ENCODE results near the gene EPHA5. TPM values are rescaled to one million over a fixed set of nuclear protein-coding genes. Genes with fewer than 3 reads are reported as not detected.
"Not testable (repeated sequence)": the region's sequence is repeated elsewhere in the genome, so short reads cannot be mapped to it uniquely, and the experiment has no call there.

The EPHA5 gene
- polyA plus RNA-seq, 4 donors = 0.23 to 0.80 (median 0.29) TPM

- no peak for DNase-seq (ENCODE audit: low read depth in 4 of 4, low spot score in 3 of 4)
Measured at GRCh38 chr4:65386927-65387326, 283.4 kb downstream of the EPHA5 start.

- no peak for DNase-seq (ENCODE audit: low read depth in 4 of 4, low spot score in 3 of 4)
Measured at GRCh38 chr4:65383589-65384305, 286.5 kb downstream of the EPHA5 start.

GRCh38 chr4:65381648-65382047 lies 288.6 kb downstream of the EPHA5 start:
- no peak for DNase-seq (ENCODE audit: low read depth in 4 of 4, low spot score in 3 of 4)

- DNase-seq (ENCODE audit: low read depth in 4 of 4, low spot score in 3 of 4) = no peak
Measured at GRCh38 chr4:65370709-65371108, 299.6 kb downstream of the EPHA5 start.

- DNase-seq (ENCODE audit: low read depth in 4 of 4, low spot score in 3 of 4) = no peak
Measured at GRCh38 chr4:65367306-65367705, 303.0 kb downstream of the EPHA5 start.

GRCh38 chr4:65358914-65359313 lies 311.4 kb downstream of the EPHA5 start:
- no peak for DNase-seq (ENCODE audit: low read depth in 4 of 4, low spot score in 3 of 4)

- DNase-seq (ENCODE audit: low read depth in 4 of 4, low spot score in 3 of 4) = no peak
Measured at GRCh38 chr4:65353098-65353497, 317.2 kb downstream of the EPHA5 start.

GRCh38 chr4:65344278-65344825 lies 325.9 kb downstream of the EPHA5 start:
- no peak for DNase-seq (ENCODE audit: low read depth in 4 of 4, low spot score in 3 of 4)

- no peak for DNase-seq (ENCODE audit: low read depth in 4 of 4, low spot score in 3 of 4)
Measured at GRCh38 chr4:65343342-65343741, 326.9 kb downstream of the EPHA5 start.

- no peak for DNase-seq (ENCODE audit: low read depth in 4 of 4, low spot score in 3 of 4)
Measured at GRCh38 chr4:65341557-65341956, 328.7 kb downstream of the EPHA5 start.

GRCh38 chr4:65340382-65341109 lies 329.7 kb downstream of the EPHA5 start:
- no peak for DNase-seq (ENCODE audit: low read depth in 4 of 4, low spot score in 3 of 4)

- DNase-seq (ENCODE audit: low read depth in 4 of 4, low spot score in 3 of 4) = no peak
Measured at GRCh38 chr4:65337371-65337770, 332.9 kb downstream of the EPHA5 start.

GRCh38 chr4:65336465-65336864 lies 333.8 kb downstream of the EPHA5 start:
- no peak for DNase-seq (ENCODE audit: low read depth in 4 of 4, low spot score in 3 of 4)

GRCh38 chr4:65316534-65316933 lies 353.8 kb downstream of the EPHA5 start:
- DNase-seq (ENCODE audit: low read depth in 4 of 4, low spot score in 3 of 4) = no peak

- no peak for DNase-seq (ENCODE audit: low read depth in 4 of 4, low spot score in 3 of 4)
Measured at GRCh38 chr4:65311120-65311519, 359.2 kb downstream of the EPHA5 start.

- no peak for DNase-seq (ENCODE audit: low read depth in 4 of 4, low spot score in 3 of 4)
Measured at GRCh38 chr4:65310586-65310985, 359.7 kb downstream of the EPHA5 start.

GRCh38 chr4:65308626-65309025 lies 361.7 kb downstream of the EPHA5 start:
- not testable (repeated sequence) for DNase-seq (ENCODE audit: low read depth in 4 of 4, low spot score in 3 of 4)

- no peak for DNase-seq (ENCODE audit: low read depth in 4 of 4, low spot score in 3 of 4)
Measured at GRCh38 chr4:65302145-65302544, 368.1 kb downstream of the EPHA5 start.

- DNase-seq (ENCODE audit: low read depth in 4 of 4, low spot score in 3 of 4) = no peak
Measured at GRCh38 chr4:65296246-65296645, 374.0 kb downstream of the EPHA5 start.

GRCh38 chr4:65287071-65287470 lies 383.2 kb downstream of the EPHA5 start:
- no peak for DNase-seq (ENCODE audit: low read depth in 4 of 4, low spot score in 3 of 4)
